HG03066 (cell line): Measurements from ENCODE around the gene UNKL.

Experiments
- ATAC-seq: cut with Tn5 transposase; IDR thresholded peaks from one replicate; pipeline ENCODE4 v1.9.1; 2021; ENCODE audit warnings: low read depth; ENCODE audit not compliant: unreplicated experiment

Gene UNKL

DNA sequence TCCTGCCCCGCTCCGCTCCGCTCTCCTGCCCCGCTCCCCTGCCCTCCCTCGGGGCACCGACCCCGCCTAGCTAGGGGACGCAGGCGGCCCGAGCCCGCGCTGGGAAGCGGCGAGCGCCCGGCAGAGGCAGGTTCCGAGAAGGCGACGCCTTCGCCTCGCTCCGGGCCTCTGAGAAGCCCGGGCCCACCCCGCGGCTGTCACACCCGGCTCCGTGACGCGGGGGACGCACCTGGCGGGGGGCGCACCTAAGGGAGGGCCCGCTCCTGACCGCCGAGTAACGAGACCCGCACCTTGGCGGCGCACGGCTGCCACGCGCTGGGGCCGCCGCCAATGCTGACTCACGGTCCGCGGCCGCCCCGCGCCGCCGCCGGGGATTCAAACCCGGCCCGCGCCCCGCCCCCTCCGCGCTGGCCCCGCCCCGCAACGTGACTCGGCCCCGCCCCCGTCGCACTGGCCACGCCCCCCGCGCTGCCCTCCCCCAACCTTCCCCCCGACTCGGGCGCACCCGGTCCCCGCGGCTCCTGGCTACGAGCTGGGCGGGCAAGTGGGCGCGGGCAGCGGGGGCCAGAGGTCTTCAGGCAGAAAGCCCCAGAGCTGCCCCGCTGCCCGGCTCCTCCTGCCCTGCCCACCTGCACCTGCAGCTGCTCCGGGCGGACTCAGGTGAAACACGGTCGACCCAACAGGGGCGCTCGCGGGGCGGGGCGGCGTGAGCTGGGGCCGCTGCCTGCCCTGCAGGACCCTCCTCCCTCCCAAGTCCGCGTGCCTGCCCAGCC lies 35.0 kb downstream of the UNKL start:
- ATAC-seq: no peak

DNA sequence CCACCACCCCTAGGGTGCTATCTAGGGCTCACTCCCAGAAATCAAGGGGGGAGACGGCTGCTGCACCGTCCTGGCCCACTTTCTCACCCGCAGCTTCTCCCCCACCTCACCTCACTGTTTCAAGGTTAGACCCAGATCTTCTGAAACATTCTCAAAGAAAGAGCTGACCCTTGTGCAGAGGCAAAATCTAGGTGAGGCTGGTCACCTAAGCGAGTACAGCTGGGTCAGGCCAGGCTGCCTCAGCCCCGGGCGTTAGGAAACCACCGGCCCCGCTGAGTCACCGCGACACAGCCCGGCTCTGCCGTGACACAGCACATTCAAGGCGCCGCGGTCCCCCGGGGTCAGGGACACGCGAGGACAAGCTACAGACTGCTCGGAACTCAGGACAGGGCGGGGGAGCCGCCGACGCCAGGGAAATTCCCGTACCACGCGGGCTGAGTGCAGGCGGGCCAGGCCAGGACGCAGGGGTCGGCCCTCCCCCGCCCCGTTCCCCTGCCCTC lies 35.6 kb downstream of the UNKL start:
- no peak for ATAC-seq

DNA sequence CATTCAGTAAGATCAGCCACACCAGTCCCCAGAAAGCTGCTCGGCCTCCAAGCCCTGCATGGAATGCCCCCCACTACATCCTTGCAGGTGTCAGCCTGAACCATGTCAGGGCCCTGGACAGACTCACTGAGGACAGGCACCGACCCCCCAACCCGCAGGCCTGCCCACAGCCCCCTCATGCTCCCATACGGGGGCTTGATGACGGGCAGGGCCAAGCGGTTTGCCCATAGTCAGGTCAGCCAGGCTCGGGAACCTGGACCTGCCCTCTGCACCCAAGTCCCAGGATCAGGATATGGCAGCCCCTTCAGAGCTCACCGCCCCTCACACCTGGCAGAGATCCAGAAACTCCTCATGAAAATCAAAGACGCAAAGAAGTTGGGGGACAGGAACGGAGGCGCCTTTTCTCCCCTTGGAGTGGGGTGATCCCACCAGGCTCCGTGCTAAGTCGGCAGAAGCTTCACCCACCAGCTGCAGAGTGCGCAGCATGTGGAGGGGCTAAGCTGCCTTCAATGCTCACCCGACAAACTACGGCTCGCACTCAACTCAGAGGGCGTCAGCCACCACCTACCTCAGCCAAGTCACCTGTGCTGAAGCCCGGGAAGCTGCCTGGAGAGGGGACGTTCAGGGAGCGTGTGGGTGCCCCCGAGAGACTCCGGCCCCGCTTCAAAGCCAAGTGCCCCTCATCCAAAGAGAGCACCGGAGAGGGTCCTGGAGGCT lies 36.3 kb downstream of the UNKL start:
- no peak for ATAC-seq

DNA sequence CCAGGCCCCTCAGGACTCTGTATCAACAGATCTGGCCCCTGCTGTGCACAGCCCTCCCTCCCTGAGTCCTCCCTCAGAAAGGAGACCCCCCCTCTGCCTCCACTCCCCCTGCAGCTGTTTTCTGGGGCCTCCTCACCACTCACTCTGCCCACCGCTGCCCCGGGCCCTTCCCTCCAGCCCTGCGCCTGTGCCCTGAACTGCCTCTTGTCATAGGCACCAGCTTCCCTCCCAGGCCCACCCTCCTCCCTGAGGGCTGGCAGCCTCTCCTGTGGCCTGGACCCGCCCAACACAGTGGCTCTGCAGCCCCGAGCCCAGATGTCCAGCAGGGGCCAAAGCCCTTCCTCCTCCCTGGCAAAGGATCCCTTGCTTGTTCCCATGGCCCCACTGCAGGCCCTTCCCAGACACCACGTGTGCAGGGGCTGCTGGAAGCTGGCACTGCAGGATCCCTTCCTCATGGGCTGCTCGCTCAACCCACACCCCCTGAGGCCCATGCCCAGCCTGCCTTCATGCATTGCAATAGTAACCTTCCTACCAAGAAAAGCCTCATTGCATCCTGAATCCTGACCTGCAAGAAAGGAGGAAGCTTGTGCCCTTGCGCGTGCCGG lies 37.0 kb downstream of the UNKL start:
- no peak for ATAC-seq

DNA sequence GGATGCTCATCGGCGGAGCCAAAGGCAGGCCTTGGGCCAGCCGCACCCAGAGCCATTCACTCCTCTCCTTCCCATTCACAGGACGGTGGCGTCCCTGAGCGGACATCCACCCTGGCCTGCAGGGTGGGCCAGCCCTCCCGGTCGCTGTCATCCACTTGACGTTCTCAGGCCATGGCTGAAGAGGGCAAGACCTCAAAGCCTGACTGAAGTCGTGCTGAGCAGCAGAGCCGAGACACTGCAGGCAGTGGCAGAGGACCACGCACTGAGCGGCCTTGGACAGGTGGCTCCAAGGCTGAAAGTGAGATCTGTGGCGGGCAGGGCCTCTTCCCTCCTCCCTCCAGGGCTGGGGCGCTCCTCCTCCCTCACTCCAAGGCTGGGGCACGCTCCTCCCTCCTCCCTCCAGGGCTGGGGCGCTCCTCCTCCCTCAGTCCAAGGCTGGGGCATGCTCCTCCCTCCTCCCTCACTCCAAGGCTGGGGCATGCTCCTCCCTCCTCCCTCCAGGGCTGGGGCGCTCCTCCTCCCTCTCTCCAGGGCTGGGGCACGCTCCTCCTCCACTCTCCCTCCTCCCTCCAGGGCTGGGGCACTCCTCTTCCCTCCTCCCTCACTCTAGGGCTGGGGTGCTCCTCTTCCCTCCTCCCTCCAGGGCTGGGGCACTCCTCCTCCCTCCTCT lies 38.6 kb downstream of the UNKL start:
- no peak for ATAC-seq

DNA sequence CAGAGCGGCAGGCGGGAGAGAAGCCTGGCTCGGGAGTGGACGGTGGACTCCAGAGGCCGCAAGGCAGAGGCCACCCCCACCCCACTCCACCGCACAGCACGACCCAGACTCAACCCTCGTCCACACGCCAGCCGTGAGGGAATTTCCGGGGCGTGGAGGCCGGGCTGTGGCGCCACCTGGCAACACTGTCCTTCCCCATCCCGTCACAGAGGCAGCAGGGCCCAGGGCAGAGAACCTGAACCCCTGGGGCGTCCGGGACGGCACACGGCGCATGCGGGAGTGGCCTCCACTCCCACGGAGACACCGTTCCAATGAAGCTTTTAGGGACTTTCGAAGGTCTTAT lies 39.2 kb downstream of the UNKL start:
- no peak for ATAC-seq

DNA sequence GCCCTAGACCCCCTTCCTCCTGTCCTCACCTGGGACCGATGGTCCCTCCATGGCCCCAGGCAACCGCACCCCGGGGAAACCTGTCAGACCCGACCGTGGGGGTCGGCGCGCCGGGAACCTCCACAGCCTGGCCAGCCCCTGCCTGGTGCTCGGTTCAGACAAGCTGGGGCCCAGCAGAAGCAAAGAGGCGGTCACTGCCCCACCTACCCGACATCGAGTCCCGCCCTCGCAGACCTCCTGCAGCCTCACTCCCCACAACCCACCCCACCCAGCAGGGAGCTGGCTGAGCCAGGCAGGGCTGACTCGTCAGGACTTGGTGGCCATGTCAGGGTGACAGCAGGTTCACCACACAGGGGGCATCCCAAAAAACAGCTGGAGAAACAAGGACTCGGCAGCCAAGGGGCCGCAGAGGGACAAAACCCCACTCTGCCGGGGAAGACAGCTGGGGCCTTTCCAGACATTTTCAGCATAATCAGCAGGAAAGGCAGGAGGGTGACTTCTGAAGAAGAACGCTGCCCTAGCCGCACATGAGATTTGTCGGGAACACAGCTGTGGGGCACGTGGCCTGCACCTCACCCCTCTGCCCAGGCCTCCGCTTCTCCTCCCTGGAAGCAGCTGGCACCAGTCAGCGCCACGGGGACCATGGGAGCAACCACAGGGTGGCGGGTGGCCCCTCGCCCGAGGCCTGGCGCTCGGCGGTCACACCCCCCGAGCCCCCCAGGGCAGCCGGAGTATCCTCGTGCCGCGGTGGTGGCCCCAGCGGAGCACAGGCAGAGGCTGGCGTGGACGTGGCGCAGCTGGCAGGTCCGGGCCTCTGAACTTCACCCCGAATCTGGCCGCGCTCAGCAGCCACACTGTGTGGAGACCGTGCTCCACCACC lies 39.8 kb downstream of the UNKL start:
- ATAC-seq: no peak

DNA sequence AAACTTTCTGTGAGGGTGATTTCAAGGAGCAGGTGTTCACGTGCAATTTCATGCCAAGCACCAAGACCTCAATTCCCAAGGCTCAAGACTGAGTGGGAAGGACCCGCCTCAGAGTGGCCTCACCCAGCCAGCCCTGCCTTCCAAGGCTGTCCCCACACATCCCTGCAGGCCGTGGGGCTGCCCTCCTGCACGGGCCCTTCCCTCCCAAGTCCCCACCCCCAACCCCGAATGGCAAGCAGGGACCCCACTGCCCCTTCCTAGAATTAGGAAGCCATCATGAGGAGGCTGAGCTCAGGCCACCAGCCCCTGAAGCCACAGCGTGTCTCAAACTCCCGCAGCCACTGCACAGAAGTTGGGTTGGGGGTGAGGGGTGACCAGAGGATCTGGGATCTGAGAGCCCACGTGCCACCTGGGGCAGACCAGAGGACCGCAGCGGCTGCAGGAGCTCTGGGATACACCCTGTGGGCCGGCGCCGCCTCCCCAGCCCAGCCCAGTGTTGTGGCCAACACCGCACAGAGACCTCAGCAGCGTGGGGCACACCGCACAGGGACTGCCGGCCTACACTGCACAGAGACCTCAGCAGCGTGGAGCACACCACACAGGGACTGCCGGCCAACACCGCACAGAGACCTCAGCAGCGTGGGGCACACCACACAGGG lies 42.1 kb downstream of the UNKL start:
- ATAC-seq: no peak

DNA sequence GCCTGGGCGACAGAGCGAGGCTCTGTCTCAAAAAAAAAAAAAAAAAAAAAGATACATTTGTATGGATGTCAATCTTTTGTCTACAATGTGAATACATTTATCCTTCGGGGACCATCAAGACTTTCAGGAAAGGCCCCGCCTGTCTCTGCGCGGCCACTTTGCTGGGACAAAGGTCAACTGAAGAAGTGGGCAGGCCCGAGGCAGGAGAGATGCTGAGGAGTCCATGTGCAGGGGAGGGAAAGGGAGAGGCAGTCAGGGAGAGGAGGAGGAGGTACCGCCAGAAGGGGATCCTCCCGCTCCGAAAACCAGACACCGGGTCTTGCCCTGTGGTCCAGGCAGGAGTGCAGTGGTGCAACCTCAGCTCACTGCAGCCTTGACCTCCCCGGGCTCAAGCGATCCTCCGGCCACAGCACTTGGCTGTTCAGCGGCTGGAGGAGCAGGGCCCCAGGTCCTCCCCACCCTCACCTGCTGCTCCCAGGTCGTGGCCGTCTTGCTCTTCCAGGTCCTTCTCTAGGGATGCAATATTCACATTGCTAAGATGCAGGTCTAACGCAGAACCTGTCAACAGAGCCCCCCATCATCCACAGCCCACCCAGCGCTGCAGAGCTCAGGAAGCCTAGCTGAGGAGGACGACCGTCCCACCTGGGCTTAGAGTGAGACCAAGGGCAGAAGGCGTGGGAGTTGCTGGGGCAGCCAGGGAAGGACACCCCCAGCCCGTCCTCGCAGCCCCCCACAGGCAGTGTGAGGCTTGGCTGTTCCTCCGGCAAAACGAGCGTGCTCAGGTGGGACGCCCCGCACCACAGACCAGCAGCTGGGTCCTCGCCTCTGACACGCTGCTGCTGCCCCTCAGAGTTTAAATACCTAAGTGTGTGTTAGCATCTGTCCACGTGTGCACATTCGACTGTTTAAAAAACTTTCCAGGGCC lies 43.2 kb downstream of the UNKL start:
- no peak for ATAC-seq

DNA sequence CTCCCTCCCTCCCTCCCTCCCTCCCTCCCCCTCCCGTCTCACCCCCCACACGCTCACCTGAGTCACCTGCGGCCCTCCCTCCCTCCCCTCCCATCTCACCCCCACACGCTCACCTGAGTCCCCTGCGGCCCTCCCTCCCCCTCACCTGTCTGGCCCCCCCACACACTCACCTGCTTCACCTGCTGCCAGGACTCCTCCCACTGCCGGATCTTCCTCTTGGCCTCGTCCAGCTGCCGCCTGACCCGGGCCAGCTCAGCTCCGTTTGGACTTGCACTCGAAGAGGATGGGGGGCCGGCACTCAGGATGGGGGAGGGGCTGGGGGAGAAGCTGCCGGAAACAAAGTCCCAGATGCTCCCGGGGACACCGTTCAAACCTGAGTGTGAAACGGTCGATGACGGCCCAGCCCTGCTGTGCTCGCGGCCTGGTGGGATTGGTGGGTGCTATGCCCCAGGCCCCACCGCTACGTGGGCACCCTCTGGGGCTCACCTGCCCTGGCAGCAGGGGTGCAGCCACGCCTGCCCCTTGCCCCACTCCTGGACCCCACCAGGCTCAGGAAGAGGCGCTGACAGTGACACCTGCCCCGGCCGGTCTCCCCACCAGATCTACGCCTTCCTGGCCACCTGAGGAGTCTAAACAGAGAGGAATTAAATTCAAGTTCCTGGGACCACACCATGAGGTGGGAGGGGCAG lies 46.9 kb downstream of the UNKL start:
- no peak for ATAC-seq

DNA sequence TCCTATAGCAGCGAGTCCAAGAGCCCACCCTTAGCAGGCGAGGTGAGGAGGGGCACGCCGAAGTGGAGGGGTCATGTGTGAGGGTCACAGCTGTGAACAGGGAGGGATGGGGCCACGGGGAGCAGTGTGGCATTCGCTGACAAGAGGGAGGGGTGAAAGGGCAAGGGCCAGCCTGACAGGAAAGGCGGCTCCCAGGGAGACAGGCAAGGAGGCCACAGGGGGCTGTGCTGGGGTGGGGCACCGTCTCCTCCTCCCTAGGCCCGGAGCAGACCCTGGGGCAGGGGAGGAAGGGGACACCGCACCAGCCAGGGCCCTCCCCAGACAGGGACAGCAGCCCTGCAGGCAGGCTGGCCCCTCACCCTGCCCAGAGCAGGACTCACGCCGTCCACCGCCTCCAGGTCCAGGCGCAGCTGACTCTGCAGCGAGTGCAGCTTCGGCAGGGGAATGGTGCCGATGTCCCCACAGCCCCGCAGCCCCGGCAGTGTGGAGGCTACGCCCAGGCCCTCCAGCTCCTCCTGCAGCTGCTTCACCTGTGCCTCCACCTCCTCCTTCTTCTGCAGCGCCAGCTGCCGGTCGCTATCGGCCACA lies 47.7 kb downstream of the UNKL start:
- no peak for ATAC-seq

DNA sequence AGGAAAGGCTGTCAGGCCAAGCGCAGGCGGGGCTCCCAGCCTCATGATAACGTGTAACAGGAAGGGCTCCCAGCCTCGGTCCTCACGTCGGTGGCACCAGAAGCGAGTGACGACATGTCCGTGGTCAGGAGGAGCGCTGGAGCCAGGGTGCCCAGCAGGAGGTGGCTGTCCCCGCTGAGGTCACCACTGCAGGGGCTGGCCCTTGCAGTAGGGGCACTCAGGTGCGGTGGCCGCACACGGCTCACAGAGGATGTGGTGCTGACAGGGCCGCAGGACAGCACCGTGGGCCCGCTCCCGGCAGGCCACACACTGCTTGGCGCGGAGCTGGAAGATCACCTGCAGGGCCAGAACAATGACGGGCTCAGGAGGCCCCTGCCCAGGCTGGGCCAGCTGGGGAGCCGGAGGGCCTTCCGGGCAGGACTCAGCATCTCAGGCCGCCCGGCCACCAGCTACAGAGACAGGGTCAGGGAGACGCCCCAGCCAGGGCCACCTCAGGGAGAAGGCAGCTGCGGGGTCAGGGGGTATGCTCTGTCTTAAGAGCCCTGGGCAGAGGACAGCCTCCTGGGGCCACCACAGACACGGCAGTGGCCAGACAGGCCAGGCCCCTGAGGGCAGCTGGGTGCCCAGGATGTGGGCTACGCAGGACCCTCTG lies 48.3 kb downstream of the UNKL start:
- no peak for ATAC-seq

DNA sequence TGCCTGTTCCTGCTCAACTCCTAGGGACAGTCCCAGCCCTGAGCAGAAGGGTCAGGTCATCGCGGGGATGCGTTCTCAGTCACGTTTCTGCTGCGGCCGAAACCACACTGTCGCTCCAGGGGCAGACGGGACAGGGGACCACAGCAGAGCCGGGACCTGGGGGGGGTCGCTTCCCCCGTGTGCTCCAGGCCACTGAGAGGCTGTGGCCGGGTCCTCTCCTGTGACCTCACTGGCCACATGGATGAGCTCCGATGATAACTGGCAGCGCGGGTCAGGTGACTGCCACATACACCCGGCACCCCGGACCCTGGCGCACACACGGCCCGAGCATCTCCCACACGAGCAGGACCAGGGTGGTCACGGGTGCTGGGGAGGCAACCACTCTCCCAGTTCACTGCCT lies 50.0 kb downstream of the UNKL start:
- ATAC-seq: no peak

DNA sequence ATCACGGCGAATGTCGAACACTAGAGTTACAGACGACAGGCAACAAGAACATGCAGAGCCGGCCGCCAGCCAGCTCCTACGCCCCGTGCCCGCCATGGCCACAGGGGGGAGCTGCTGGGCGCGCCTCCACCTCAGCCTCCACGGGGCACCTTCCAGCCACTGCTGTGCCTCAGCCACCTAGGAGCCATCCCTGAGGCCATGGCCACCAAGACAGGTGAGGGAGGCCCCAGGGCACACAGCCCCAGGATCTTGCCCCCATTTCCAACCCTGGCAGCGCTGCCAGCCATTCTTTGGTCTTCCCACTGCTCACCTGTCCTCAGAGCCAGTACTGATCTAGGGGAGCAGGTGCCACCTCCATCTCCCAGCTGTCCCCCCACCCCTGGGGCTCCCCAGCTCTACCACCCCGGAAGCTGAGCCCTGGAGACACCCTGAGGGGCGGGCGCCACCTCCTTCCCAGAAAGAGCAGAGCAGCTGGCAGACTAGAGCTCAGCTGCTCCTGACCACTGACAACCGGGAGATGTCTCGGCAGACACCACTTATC lies 50.9 kb downstream of the UNKL start:
- ATAC-seq: no peak

DNA sequence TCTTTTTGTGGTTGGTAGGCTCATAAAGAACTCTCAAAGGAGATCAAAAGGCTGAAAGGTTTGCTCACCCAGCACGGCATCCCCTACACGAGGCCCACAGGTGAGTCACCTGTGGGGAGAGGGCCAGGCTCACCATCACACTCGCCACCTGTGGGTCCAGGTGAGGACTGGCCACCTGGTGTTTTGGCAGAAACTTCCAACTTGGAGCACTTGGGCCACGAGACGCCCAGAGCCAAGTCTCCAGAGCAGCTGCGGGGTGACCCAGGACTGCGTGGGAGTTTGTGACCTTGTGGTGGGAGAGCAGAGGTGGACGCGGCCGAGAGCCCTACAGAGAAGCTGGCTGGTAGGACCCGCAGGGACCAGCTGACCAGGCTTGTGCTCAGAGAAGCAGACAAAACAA lies 51.7 kb downstream of the UNKL start:
- ATAC-seq: no peak

DNA sequence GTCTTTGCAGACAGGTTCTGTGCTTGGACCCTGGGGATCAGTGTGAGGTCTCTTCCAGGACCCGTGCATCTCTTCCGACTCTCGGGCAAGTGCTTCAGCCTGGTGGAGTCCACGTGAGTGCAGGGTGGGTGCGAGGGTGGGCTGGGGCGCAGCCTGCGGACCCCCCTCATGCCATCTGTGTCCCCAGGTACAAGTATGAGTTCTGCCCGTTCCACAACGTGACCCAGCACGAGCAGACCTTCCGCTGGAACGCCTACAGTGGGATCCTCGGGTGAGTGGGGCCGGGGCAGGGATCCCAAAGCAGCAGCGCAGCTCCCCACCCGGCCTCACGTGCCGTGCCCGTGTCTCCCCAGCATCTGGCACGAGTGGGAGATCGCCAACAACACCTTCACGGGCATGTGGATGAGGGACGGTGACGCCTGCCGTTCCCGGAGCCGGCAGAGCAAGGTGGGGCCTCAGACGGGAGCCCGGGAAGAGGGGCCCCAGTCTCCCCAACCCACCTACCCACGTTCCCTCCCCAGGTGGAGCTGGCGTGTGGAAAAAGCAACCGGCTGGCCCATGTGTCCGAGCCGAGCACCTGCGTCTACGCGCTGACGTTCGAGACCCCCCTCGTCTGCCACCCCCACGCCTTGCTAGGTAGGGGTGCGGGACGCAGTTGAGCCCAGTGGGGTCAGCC lies 52.7 kb downstream of the UNKL start:
- ATAC-seq: no peak
